Ectodermal cell (in vitro differentiated cells): ENCODE results near the gene RRBP1.

Experiments used
- H3K27ac ChIP-seq: 2 replicates; pipeline ENCODE4 v1.7.0; 2013; ENCODE audit warnings: mild to moderate bottlenecking, low read depth, low read length; ENCODE audit not compliant: insufficient read depth, poor library complexity, severe bottlenecking
- H3K27me3 ChIP-seq: 2 replicates; pipeline ENCODE4 v1.7.0; 2013; ENCODE audit warnings: mild to moderate bottlenecking, low read length; ENCODE audit not compliant: insufficient read depth, control insufficient read depth, poor library complexity, severe bottlenecking
- H3K36me3 ChIP-seq: one replicate; pipeline ENCODE4 v1.7.0; 2013; ENCODE audit warnings: low read length; ENCODE audit not compliant: control insufficient read depth, insufficient read depth
- H3K4me1 ChIP-seq: one replicate; pipeline ENCODE4 v1.7.0; 2013; ENCODE audit warnings: low read length; ENCODE audit not compliant: control insufficient read depth, insufficient read depth
- H3K4me3 ChIP-seq: 2 replicates; pipeline ENCODE4 v1.7.0; 2013; ENCODE audit warnings: low read depth, low read length, control low read depth; ENCODE audit not compliant: insufficient read depth
- H3K9me3 ChIP-seq: 2 replicates; pipeline ENCODE4 v1.7.0; 2013; ENCODE audit warnings: mild to moderate bottlenecking, low read length, moderate library complexity; ENCODE audit not compliant: control insufficient read depth
- WGBS, 2 experiments: methylation state at CpG; one replicate each; pipeline ENCODE4 v1.1.7; 2013; ENCODE audit warnings: missing lambda C conversion rate in 2 of 2; 5-methylcytosine and 5-hydroxymethylcytosine counted together

The RRBP1 gene

DNA sequence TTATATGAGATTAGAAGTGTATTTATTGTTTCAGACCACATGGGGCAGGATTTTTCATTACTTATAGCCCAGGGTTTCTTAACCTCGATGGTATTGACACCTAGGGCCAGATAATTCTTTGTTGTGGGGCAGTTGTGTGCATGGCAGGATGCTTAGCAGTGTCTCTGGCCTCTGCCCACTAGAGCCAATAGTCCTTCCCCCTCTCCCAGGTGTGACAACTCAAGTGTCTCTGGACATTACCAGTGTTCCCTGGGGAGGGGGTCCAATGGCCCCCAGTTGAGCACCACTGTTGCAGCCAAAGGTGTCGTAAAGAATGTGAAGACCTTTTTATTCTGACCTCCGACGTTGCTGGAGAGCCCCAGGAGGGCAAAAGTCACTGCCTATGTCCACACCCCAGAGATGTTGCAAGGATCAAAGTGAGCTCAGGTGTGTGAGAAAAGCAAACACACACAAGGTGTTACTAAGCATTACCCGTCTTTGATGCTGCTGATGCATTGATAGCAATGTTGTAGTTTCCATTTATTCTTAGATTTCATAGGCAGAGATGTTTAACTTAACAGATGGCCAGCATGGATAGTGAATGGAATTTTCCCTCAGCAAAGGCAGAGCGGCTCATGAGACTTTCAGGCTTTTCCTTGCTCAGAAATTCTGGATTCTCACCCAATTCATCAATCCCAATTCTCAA, 39.9 kb upstream of the RRBP1 start:
- Histone ChIP-seq H3K27ac (no peak overlapping the region), H3K27me3 (no peaks in the 10 kb centered on the region), H3K9me3 (no peaks in the 10 kb centered on the region), H3K36me3 (no peaks in the 10 kb centered on the region), H3K4me1 (no peaks in the 10 kb centered on the region), H3K4me3 (no peak overlapping the region)
- WGBS, 2 experiments = 78 to 79% methylated on average over 6 of the region's 6 CpGs

DNA sequence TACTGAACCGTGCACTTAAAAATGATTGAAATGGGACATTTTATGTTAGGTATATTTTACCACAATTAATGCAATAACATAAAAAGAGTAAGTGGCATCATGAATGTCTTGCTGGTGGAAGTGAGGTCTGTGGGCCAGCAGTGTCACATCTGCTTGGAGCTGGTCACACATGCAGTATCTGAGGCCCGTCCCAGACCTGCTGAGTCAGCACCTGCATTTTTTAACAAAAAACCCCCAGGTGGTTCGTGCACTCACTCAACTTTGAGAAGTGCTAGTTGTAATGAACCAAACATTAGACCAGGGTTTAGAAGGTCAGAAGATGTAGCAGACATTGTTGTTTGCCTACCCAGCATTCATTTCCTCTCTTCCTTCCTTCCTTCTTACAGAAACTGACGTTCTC, 38.7 kb upstream of the RRBP1 start:
- no peaks in the 10 kb centered on the region for H3K9me3 ChIP-seq
- WGBS, 2 experiments = 86 to 87% methylated on average over 3 to 4 of the region's 4 CpGs

DNA sequence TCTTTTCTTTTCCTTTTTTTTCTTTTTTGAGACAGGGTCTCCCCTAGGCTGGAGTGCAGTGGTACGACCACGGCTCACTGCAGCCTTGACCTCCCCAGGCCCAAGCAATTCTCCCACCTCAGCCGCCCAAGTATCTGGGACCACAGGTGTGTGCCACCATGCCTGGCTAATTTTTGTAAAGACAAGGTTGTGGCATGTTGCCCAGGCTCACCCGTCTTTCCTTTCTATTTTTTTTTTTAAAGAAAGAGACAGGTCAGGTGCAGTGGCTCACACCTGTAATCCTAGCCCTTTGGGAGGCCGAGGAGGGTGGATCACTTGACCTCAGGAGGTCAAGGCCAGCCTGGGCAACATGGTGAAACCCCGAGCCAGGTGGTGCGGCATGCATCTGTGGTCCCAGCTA, 34.3 kb upstream of the RRBP1 start:
- Histone ChIP-seq H3K27ac (no peak overlapping the region), H3K4me1 (peaks cover 1% of the 10 kb centered on the region), H3K36me3 (no peaks in the 10 kb centered on the region), H3K9me3 (no peaks in the 10 kb centered on the region), H3K4me3 (no peak overlapping the region), H3K27me3 (no peaks in the 10 kb centered on the region)
- WGBS, 2 experiments = 86 to 88% methylated on average over 7 of the region's 7 CpGs

More for the DNA sequence above, 38.7 kb upstream of the RRBP1 start:
- H3K27ac ChIP-seq = no peak overlapping the region
- H3K4me3 ChIP-seq = no peak overlapping the region
- no peaks in the 10 kb centered on the region for H3K27me3 ChIP-seq
- no peaks in the 10 kb centered on the region for H3K4me1 ChIP-seq
- no peaks in the 10 kb centered on the region for H3K36me3 ChIP-seq

DNA sequence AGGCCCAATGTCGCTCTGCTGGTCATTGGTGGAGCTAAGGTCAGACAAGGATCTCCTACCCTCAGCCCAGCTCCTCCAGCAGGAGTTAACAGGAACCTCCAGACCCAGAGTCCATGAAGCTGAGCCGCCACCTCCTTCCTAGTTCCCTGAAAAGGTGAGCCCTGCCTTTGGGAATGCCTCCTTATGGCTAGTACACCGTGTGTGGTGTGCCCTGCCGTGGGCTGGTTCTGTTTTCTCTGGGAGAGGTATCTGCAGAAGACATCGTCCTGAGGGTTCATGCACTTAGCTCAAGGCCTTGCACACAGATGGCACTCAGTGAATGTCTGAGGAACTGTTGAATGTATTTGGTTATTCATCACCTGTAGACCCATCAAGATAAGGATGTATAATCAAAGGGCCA, 33.0 kb upstream of the RRBP1 start:
- 92 to 93% methylated on average over 5 of the region's 5 CpGs for WGBS, 2 experiments
- H3K4me3 ChIP-seq = no peak overlapping the region
- no peaks in the 10 kb centered on the region for H3K36me3 ChIP-seq
- no peak overlapping the region for H3K27ac ChIP-seq
- no peaks in the 10 kb centered on the region for H3K9me3 ChIP-seq
- no peaks in the 10 kb centered on the region for H3K27me3 ChIP-seq
- peaks cover 11% of the 10 kb centered on the region for H3K4me1 ChIP-seq

DNA sequence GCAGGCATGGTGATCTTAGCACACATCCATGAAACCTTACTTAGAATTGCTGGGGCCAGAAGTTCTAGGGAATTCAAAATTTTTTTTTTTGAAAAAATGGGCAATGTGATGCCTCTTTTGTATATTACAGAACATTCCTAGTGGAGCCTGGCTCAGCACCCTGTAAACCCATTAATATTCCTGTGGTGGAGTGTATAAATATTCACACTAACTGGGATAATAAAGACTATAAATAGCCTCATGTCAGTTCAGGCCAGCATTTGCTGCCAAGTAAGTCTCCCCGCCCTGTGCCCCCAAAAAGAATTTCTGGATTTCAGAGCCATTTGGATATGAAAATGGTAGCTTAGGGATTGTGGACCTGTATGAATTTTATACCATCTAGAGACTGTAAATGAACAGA, 32.6 kb upstream of the RRBP1 start:
- H3K4me1 ChIP-seq = peaks cover 11% of the 10 kb centered on the region
- H3K4me3 ChIP-seq = no peak overlapping the region
- 88 to 96% methylated on average over 1 of the region's 1 CpG for WGBS, 2 experiments
- no peaks in the 10 kb centered on the region for H3K9me3 ChIP-seq
- no peaks in the 10 kb centered on the region for H3K27me3 ChIP-seq
- H3K27ac ChIP-seq = no peak overlapping the region
- no peaks in the 10 kb centered on the region for H3K36me3 ChIP-seq

DNA sequence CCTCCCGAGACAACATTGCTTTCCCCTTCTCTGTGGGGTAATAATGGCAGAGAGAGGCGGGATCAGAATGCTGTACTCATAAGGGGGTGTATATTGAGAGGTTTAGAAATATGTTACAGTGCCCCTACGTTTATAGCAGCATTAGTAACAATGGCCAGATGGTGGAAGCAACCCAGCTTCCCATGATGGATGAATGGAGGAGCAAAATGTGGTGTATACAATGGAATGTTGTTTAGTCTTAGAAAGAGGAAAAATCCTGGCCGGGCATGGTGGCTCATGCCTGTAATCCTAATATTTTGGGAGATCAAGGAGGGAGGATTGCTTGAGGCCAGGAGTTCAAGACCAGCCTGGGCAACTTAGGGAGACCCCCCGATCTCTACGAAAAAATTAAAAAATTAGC, 30.7 kb upstream of the RRBP1 start:
- H3K36me3 ChIP-seq = no peaks in the 10 kb centered on the region

DNA sequence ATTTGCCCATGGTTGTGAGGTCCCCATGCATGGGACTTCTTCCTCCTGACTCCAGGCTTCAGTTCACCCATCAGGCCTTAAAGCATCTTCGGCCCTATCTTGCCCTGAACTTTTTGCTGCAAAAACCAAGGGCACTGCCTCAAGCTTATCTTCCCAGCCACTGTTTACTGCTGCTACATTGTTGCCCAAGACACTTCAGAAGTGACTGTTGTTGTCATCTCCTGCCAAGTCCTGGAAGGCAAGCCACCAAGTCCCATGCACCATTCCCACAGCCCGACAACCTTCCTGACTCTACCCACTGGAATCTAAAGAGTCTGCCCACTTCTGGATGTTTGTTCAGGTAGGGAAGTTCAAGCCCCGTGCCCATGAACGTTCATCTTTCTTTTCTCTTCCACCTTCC, 30.2 kb upstream of the RRBP1 start:
- H3K4me3 ChIP-seq = no peak overlapping the region
- 95 to 96% methylated on average over 4 of the region's 4 CpGs for WGBS, 2 experiments
- H3K9me3 ChIP-seq = no peaks in the 10 kb centered on the region
- H3K27ac ChIP-seq = no peak overlapping the region
- H3K4me1 ChIP-seq = peaks cover 11% of the 10 kb centered on the region
- no peaks in the 10 kb centered on the region for H3K27me3 ChIP-seq
- H3K36me3 ChIP-seq = no peaks in the 10 kb centered on the region

More for the DNA sequence above, 30.7 kb upstream of the RRBP1 start:
- Histone ChIP-seq H3K27me3 (no peaks in the 10 kb centered on the region), H3K4me1 (peaks cover 11% of the 10 kb centered on the region), H3K9me3 (no peaks in the 10 kb centered on the region), H3K27ac (no peak overlapping the region), H3K4me3 (no peak overlapping the region)
- WGBS, 2 experiments = 94% methylated on average over 6 of the region's 6 CpGs

DNA sequence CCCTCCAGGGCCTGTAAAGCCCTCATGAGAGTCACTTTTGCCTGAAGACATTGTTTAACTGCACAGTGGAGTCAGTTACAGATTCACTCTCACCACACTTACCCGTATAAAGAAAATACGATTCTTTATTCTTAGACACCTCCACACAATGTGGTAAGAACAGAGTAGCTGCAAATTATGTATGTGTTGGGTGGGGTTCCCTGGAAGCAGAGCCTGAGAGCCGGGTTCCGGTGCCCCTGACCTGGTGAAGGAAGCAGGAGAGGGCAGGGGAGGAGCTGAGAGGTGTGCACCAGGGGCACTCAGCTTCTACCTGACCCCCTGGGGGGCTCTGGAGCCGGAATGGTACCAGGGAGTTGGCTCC, 29.2 kb upstream of the RRBP1 start:
- 90 to 95% methylated on average over 4 to 5 of the region's 5 CpGs for WGBS, 2 experiments
- peaks cover 11% of the 10 kb centered on the region for H3K4me1 ChIP-seq
- no peaks in the 10 kb centered on the region for H3K27me3 ChIP-seq
- no peak overlapping the region for H3K27ac ChIP-seq
- H3K9me3 ChIP-seq = no peaks in the 10 kb centered on the region
- no peaks in the 10 kb centered on the region for H3K36me3 ChIP-seq
- H3K4me3 ChIP-seq = no peak overlapping the region

DNA sequence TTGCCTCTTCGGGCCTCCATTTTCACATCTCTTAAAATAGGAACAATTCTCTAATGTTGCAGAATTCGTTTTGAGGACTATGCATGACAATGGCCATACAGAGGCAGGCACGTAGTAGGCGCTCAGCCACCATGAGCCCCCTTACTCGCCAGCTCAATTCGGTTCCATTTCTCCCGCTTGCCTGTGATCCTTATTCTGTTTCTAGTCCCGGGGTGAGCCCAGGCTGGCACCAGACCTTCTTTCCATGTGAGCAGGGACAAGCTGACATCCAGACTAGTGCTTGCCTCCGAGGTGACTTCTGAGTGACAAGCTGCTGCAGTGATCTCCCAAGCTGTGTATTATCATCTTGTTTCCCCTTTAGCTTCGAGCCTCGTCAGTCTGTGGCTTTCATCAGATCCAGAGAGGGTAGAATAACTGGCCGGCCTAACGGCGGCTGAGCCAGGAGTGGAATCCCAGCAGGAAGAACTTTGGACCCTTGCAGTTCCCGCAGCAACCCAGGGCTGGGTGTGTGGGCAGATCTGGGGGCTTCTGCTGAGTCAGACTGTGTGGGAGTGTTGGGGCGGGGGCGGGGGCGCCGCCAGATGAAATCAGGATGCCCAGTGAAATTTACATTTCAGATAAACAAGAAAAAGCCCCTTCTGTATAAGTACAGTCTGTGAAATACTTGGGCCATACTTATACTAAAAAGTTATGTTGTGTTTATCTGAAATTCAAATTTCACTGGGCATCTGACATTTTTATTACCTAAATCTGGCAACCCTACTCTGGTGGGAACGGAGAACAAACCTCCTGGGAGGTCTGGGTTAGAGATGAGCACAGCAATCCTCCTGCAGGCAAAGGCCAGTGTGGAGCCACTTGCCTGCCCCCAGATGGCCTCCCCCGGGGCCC, 28.6 kb upstream of the RRBP1 start:
- no peak overlapping the region for H3K27ac ChIP-seq
- H3K4me1 ChIP-seq = peaks cover 11% of the 10 kb centered on the region
- H3K9me3 ChIP-seq = no peaks in the 10 kb centered on the region
- no peaks in the 10 kb centered on the region for H3K36me3 ChIP-seq
- H3K27me3 ChIP-seq = no peaks in the 10 kb centered on the region
- H3K4me3 ChIP-seq = no peak overlapping the region
- WGBS, 2 experiments = 64 to 66% methylated on average over 20 to 21 of the region's 21 CpGs

DNA sequence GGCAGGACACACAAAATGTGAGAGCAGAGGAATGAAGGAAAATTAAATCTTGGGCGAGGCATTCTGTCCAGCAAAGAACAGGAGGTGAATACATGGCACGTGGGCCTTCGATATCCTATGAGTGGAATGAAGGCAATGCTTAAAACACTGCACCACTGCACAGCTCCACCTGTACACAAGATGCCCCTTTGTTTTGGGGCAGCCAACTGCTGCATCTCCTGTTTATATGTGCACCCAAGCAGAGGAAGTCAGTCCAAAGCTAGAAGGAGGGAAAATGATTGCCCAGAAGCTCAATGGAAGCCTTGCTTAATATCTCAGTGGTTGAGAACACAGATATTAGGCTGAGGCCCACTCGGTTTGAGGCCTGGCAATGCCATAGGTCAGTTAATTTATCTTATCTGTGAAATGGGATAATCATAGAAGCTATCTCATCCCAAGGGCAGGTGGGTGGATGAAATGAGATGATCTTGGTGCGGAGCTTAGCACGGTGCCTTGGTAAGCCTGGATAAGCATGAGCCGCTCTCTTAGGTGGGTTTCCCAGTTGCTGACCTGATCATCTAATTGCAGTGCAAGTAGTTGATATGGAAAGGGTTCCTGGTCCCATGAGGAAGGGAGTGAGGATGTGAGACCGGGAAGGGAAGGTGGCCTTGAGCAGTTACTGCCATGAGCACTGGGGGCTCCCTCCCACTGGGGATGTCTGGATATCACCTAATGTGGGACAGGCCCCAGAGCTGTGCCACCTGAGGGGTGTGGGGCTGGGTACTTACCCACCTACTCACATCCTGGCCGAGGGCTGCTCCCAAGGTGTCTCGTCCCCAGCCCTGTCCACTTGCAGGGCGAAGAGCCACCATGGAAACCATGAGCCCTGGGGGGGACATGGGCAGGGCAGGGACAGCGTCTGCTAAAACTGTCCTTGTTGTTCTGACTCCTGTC, 27.6 kb upstream of the RRBP1 start:
- Histone ChIP-seq H3K9me3 (no peaks in the 10 kb centered on the region), H3K4me3 (no peak overlapping the region), H3K36me3 (no peaks in the 10 kb centered on the region), H3K27me3 (no peaks in the 10 kb centered on the region), H3K4me1 (peaks cover 11% of the 10 kb centered on the region), H3K27ac (no peak overlapping the region)
- 89 to 91% methylated on average over 12 of the region's 12 CpGs for WGBS, 2 experiments
